IMR-90 (cell line): ENCODE results near the gene MFAP2.

Experiments
- CTCF ChIP-seq: conservative IDR thresholded peaks from 2 replicates; pipeline ENCODE4 v1.5.1; 2012; ENCODE audit warnings: mild to moderate bottlenecking, low read depth, low read length, improper control_type of control experiment
- FOS ChIP-seq: fragments of 150-350 bp; IDR thresholded peaks from 2 replicates; pipeline ENCODE4 v1.6.1; 2016; ENCODE audit warnings: low read depth, low read length
- POLR2A ChIP-seq: IDR thresholded peaks from 2 replicates; pipeline ENCODE4 v1.6.1; 2012; ENCODE audit warnings: mild to moderate bottlenecking, low read depth, low read length

GRCh38 chr1:16946646-16947045 lies 33.8 kb downstream of the MFAP2 start:
- no peak for TF ChIP-seq CTCF
- no peak for TF ChIP-seq FOS
- TF ChIP-seq POLR2A, result no peak
